Mesenchymal stem cell (in vitro differentiated cells and primary cell): ENCODE results near the gene TSACC.

ENCODE experiments used
- DNase-seq: peaks from one replicate; pipeline ENCODE4 v3.0.0-alpha.2; 2013
- H2AFZ ChIP-seq: one replicate; pipeline ENCODE4 v1.6.1; 2013; ENCODE audit warnings: low read depth, mild to moderate bottlenecking, control low read depth, inconsistent platforms, low read length, moderate library complexity
- H2AK5ac ChIP-seq: 2 replicates; pipeline ENCODE4 v1.6.1; 2013; ENCODE audit warnings: low read length, moderate library complexity, mild to moderate bottlenecking, inconsistent platforms; ENCODE audit not compliant: severe bottlenecking
- H2BK120ac ChIP-seq: one replicate; pipeline ENCODE4 v1.6.1; 2013; ENCODE audit warnings: low read depth, mild to moderate bottlenecking, inconsistent platforms, low read length, moderate library complexity
- H2BK12ac ChIP-seq, 2 experiments: one replicate each; pipeline ENCODE4 v1.6.1; 2013; ENCODE audit warnings: inconsistent platforms in 2 of 2, low read length in 2 of 2, mild to moderate bottlenecking in 2 of 2, moderate library complexity in 2 of 2, control low read depth in 1 of 2
- H2BK15ac ChIP-seq: one replicate; pipeline ENCODE4 v1.6.1; 2013; ENCODE audit warnings: mild to moderate bottlenecking, low read depth, inconsistent platforms; ENCODE audit not compliant: poor library complexity, severe bottlenecking
- H2BK5ac ChIP-seq: 2 replicates; pipeline ENCODE4 v1.6.1; 2013; ENCODE audit warnings: low read depth, mild to moderate bottlenecking, low read length, control low read depth, inconsistent platforms; ENCODE audit not compliant: poor library complexity, severe bottlenecking
- H3K14ac ChIP-seq, 2 experiments: one replicate each; pipeline ENCODE4 v1.6.1; 2013; ENCODE audit warnings: inconsistent platforms in 2 of 2, low read length in 2 of 2, control low read depth in 1 of 2, mild to moderate bottlenecking in 1 of 2, moderate library complexity in 1 of 2
- H3K18ac ChIP-seq, 2 experiments: one replicate each; pipeline ENCODE4 v1.6.1; 2013; ENCODE audit warnings: inconsistent platforms in 2 of 2, low read length in 2 of 2, control low read depth in 1 of 2, low read depth in 1 of 2, mild to moderate bottlenecking in 1 of 2
- H3K23ac ChIP-seq, 2 experiments: one replicate each; pipeline ENCODE4 v1.6.1; 2013; ENCODE audit warnings: inconsistent platforms in 2 of 2, low read length in 2 of 2, mild to moderate bottlenecking in 2 of 2, moderate library complexity in 2 of 2, control low read depth in 1 of 2
- H3K27ac ChIP-seq: 2 replicates; pipeline ENCODE4 v1.5.1; 2013; ENCODE audit warnings: mild to moderate bottlenecking, moderate library complexity, low read length, control low read depth, inconsistent platforms; ENCODE audit not compliant: poor library complexity, severe bottlenecking
- H3K27me3 ChIP-seq, 2 experiments: 2 replicates each; pipeline versions ENCODE4 v1.6.1 to v1.7.0; 2013; ENCODE audit warnings: low read length in 2 of 2, mild to moderate bottlenecking in 2 of 2, moderate library complexity in 2 of 2, control low read depth in 1 of 2, inconsistent platforms in 1 of 2; ENCODE audit not compliant: control insufficient read depth in 1 of 2, insufficient read depth in 1 of 2
- H3K36me3 ChIP-seq, 2 experiments: 2 replicates each; pipeline versions ENCODE4 v1.6.1 to v1.7.0; 2013; ENCODE audit warnings: low read length in 2 of 2, control low read depth in 1 of 2, inconsistent platforms in 1 of 2, low read depth in 1 of 2, mild to moderate bottlenecking in 1 of 2; ENCODE audit not compliant: insufficient read depth in 2 of 2, control insufficient read depth in 1 of 2
- H3K4ac ChIP-seq, 2 experiments: one replicate each; pipeline ENCODE4 v1.6.1; 2013; ENCODE audit warnings: inconsistent platforms in 2 of 2, low read length in 2 of 2, mild to moderate bottlenecking in 2 of 2, moderate library complexity in 2 of 2, control low read depth in 1 of 2, low read depth in 1 of 2
- H3K4me1 ChIP-seq: 2 replicates; pipeline ENCODE4 v1.6.1; 2013; ENCODE audit warnings: low read depth, low read length, control low read depth; ENCODE audit not compliant: control insufficient read depth, insufficient read depth
- H3K4me2 ChIP-seq: 2 replicates; pipeline ENCODE4 v1.6.1; 2013; ENCODE audit warnings: low read length, mild to moderate bottlenecking, inconsistent platforms; ENCODE audit not compliant: poor library complexity, severe bottlenecking
- H3K4me3 ChIP-seq, 2 experiments: 2 replicates each; pipeline versions ENCODE4 v1.5.1 to v1.7.0; 2013; ENCODE audit warnings: low read length in 2 of 2, mild to moderate bottlenecking in 2 of 2, control low read depth in 1 of 2, low read depth in 1 of 2; ENCODE audit not compliant: insufficient read depth in 1 of 2
- H3K79me1 ChIP-seq: replicated peaks from 2 replicates; pipeline ENCODE4 v1.6.1; 2013; ENCODE audit warnings: mild to moderate bottlenecking, control low read depth, low read length, inconsistent platforms; ENCODE audit not compliant: poor library complexity, severe bottlenecking
- H3K9ac ChIP-seq: 2 replicates; pipeline ENCODE4 v1.7.0; 2013; ENCODE audit warnings: mild to moderate bottlenecking, low read length, moderate library complexity
- H3K9me3 ChIP-seq: 2 replicates; pipeline ENCODE4 v1.7.0; 2013; ENCODE audit warnings: mild to moderate bottlenecking, low read length; ENCODE audit not compliant: control insufficient read depth
- H4K8ac ChIP-seq: one replicate; pipeline ENCODE4 v1.6.1; 2013; ENCODE audit warnings: inconsistent platforms, mild to moderate bottlenecking, low read length, moderate library complexity
- H4K91ac ChIP-seq: one replicate; pipeline ENCODE4 v1.6.1; 2013; ENCODE audit warnings: mild to moderate bottlenecking, low read length, inconsistent platforms
- WGBS: methylation state at CpG from one replicate; pipeline ENCODE4 v1.1.7; 2013; ENCODE audit warnings: mixed read lengths; 5-methylcytosine and 5-hydroxymethylcytosine counted together

The TSACC gene

DNA sequence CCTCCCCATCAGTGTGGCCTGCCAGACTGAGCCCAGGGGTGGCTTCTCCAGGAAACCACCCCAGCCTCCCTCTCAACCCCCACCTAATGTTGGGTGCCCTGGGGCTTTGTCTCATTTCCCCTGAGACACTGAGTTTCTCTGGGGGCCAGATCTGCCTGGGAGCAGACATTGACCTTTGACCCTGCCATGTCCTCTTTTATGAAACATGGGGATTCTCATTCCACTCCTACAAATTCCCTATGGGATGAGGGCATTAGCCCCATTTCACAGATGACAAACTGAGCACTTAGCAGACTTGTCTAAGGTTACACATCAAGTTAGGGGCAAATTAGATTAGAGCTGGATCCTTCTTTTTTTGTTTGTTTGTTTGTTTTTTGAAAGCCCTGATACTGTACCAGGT, 54.8 kb downstream of the TSACC start:
- DNase-seq, result no peak
- no peak overlapping the region for H2BK12ac ChIP-seq
- H3K9ac ChIP-seq, result no peak overlapping the region
- no peak overlapping the region for H3K27ac ChIP-seq
- H3K27me3 ChIP-seq, result peaks cover 43 to 60% of the 10 kb centered on the region in 2 experiments
- H2BK5ac ChIP-seq, result no peak overlapping the region
- H2AK5ac ChIP-seq, result no peak overlapping the region
- H2BK120ac ChIP-seq, result no peak overlapping the region
- no peaks in the 10 kb centered on the region for H3K79me1 ChIP-seq
- H3K18ac ChIP-seq, result no peak overlapping the region
- no peak overlapping the region for H3K14ac ChIP-seq
- no peak overlapping the region for H2BK15ac ChIP-seq
- H3K4me3 ChIP-seq, result no peak overlapping the region
- H2AFZ ChIP-seq, result no peak overlapping the region
- H3K4me2 ChIP-seq, result no peak overlapping the region
- H3K9me3 ChIP-seq, result no peaks in the 10 kb centered on the region
- no peak overlapping the region for H4K91ac ChIP-seq
- no peak overlapping the region for H4K8ac ChIP-seq
- no peak overlapping the region for H3K23ac ChIP-seq
- H3K36me3 ChIP-seq, result no peaks in the 10 kb centered on the region
- H3K4ac ChIP-seq, result no peak overlapping the region
- peaks cover 6% of the 10 kb centered on the region for H3K4me1 ChIP-seq

DNA sequence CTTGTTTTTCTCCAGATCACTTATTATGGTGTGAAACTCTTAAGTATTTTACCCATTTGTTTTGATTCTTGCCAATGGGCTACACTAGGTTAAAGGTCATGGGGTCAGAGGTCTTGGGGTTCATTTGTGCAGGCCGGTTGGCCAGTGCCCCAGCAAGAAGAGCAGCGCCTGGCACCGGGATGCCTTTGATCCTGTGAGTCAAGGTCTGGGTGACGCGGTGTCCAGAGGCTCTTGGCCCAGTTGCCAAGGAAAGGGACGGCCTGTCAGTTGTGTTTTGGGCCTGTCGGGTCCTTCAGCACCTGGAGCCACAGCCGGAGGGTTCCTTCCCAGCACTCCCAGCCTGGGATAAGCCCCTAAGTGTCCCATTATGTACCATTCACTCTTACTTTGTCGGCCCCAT, 55.8 kb downstream of the TSACC start:
- Histone ChIP-seq H3K4me3 (no peak overlapping the region), H2BK120ac (no peak overlapping the region), H2AK5ac (no peak overlapping the region), H4K91ac (no peak overlapping the region), H2BK12ac (no peak overlapping the region), H3K27me3 (peaks cover 34 to 54% of the 10 kb centered on the region in 2 experiments), H3K4me1 (no peaks in the 10 kb centered on the region), H2AFZ (no peak overlapping the region), H3K9ac (no peak overlapping the region), H3K23ac (no peak overlapping the region), H3K36me3 (no peaks in the 10 kb centered on the region), H3K4ac (peak overlapping the region in 1 of 2 experiments; percentile 46), H4K8ac (no peak overlapping the region), H3K14ac (no peak overlapping the region), H3K4me2 (no peak overlapping the region), H3K18ac (no peak overlapping the region), H2BK15ac (no peak overlapping the region), H3K9me3 (no peaks in the 10 kb centered on the region), H3K79me1 (no peaks in the 10 kb centered on the region), H3K27ac (no peak overlapping the region), H2BK5ac (no peak overlapping the region)
- DNase-seq, result no peak
- 94% methylated on average over 9 of the region's 9 CpGs for WGBS

DNA sequence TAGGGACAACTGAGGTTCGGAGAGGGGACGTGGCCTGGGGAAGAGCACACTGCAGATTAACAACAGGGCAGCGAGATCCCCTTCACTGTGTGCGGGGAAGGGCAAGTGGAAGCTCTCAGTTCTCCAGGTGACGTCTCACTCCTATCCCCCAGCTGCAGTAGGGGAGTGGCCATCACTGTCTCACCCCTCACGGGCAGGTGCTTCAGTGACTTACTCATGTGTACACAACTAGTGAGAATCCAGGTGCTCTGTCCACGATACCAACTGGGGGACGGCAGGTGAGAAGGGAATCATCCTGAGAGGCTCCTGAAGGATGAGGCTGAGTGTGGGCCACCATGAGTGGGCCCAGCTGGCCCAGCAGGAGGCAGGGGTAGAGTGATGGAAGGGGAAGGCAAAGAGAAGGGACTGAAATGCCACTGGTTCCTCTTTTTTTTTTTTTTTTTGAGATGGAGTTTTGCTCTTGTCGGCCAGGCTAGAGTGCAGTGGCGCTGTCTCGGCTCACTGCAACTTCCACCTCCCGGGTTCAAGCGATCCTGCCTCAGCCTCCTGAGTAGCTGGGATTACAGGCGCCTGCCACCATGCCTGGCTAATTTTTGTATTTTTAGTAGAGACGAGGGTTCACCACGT, 56.6 kb downstream of the TSACC start:
- WGBS, result 91% methylated on average over 16 of the region's 16 CpGs
- Histone ChIP-seq H2BK12ac (no peak overlapping the region), H3K36me3 (no peaks in the 10 kb centered on the region)

More for the DNA sequence above, 56.6 kb downstream of the TSACC start:
- Histone ChIP-seq H3K9me3 (no peaks in the 10 kb centered on the region), H3K23ac (no peak overlapping the region), H3K4me1 (no peaks in the 10 kb centered on the region), H2BK15ac (no peak overlapping the region), H3K4me3 (no peak overlapping the region), H3K27ac (no peak overlapping the region), H2AFZ (no peak overlapping the region), H4K8ac (no peak overlapping the region), H2BK5ac (no peak overlapping the region), H3K18ac (no peak overlapping the region), H3K27me3 (peaks cover 32 to 54% of the 10 kb centered on the region in 2 experiments), H3K4me2 (no peak overlapping the region), H3K79me1 (no peaks in the 10 kb centered on the region), H2AK5ac (no peak overlapping the region), H3K14ac (no peak overlapping the region), H3K9ac (no peak overlapping the region), H2BK120ac (no peak overlapping the region), H3K4ac (no peak overlapping the region), H4K91ac (no peak overlapping the region)
- no peak for DNase-seq
